ENCODE results near the gene SLC25A26.
"Not testable (repeated sequence)": the region's sequence is repeated elsewhere in the genome, so short reads cannot be mapped to it uniquely, and the experiment has no call there.

Gene SLC25A26

DNA sequence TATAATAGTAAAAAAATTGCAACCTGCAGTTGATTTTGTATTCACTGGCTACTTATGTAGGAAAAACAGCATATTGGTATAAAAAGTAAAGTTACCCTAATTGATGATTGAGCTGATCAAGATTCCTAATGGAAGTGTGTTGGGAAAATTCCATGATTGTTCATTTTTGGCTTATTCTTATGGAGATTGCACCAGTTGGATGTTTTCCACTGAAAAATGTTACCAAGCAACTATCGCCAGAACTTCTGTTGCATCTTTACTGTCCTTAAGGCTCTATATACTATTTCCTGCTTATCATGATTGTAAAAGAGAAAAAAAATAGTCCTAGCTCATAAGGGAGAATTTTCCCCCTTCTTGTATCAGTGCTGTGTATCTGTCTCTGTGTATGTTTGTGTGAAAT lies 48.6 kb downstream of the SLC25A26 start:
- no peak for DNase-seq (ENCODE audit: low read depth in 3 of 3)

DNA sequence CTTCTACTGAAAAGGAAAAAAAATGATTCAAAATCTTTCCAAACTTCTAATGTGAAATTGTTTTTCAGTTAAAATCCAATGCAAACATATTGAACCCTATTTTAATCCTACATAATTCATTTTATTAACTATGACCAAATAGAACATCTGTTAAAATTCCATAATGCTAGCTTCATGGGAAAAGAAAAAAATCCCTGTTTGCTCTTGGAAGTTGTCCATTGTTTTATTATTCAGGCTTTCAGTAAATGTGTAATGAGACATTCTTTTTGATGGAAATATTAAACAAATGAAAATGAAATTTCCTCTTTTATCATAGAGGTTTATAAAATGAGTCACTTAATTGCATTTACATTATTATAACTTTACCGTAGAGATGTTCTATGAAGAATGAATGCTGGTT lies 49.5 kb downstream of the SLC25A26 start:
- DNase-seq (ENCODE audit: low read depth in 3 of 3): no peak

DNA sequence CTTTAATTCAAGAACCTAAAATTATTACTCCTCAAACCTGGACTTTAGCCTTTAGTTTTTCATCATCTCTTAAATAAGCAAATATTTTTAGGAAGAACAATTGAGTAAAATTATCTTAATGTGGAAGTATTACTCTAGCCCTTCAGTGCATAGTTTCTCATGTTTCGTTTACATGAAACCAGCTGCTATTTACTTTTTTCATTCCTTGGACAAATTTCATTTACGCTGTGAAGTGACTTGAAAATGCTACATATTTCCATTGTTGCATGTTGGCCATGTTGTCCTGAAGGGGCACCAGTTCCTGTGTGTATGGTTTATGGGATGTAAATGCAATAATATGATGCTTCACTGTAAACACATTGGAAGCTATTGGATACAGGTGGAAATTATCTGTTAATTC lies 49.9 kb downstream of the SLC25A26 start:
- DNase-seq (ENCODE audit: low read depth in 3 of 3): no peak

DNA sequence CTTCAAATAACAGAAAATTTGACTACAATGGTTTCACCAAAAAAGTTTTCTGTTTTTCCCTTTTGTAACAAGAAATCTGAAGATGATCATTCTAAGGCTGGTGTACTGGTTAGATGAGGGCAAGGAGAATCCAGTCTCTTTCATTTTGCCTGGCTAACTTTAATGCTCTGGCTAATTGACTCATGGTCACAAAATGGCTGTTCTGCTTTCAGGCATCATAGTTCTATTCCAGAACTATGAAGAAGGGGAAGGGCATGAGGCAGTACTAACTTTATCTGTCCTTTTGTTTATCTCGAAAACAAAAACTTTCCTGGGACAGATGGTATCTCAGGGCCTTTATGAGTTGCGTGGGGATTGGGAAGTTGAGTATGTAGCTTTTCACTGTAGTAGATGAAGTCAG lies 50.4 kb downstream of the SLC25A26 start:
- DNase-seq (ENCODE audit: low read depth in 3 of 3): no peak

DNA sequence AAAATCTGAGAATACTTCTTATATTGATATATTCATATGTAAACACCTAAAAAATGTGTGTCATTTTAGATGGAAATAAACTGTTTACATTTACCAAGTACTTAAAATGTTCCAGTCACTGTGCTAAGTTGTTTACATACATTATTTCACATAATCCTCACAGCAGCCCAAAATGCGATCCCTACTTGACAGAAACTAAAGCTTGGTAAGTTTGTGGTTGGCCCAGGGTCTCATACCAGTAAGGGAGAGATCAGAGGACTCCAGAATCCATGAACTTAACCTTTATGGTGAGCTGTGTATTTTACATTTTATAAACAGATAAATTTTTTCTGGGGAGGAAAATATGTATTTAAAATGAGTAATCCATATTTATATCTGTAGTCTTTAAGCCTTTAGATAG lies 51.2 kb downstream of the SLC25A26 start:
- no peak for DNase-seq (ENCODE audit: low read depth in 3 of 3)

DNA sequence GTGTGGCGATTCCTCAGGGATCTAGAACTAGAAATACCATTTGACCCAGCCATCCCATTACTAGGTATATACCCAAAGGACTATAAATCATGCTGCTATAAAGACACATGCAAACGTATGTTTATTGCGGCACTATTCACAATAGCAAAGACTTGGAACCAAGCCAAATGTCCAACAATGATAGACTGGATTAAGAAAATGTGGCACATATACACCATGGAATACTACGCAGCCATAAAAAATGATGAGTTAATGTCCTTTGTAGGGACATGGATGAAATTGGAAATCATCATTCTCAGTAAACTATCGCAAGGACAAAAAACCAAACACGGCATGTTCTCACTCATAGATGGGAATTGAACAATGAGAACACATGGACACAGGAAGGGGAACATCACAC lies 54.0 kb downstream of the SLC25A26 start:
- not testable (repeated sequence) for DNase-seq (ENCODE audit: low read depth in 3 of 3)

DNA sequence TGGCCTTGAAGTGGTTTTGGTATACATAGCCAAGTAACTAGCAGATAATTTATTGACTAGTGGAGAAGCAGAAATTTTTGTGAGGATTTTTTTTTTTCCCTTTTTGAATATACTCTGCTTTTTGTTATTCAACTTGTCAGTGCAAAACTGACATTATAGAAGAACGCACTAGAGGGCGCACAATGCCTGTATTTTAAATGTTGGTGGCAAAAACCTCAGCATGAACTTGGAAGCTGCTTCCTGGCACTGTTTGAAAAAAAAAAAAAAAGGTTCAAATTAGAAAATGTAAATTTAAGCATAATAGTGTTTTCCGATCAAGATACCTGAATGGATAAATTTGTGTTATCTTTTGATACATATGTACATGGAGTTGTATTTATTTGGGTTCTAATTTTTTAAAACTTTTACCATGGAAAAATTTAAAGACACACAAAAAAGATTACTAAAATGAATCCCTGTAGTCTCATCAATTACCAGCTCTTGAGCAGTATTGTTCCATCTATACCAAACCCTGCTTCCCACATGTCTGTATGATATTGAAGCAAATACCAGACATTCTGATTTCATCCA lies 56.0 kb downstream of the SLC25A26 start:
- peak; percentile 18 to 50 (median 39) for DNase-seq (ENCODE audit: low read depth in 3 of 3)

DNA sequence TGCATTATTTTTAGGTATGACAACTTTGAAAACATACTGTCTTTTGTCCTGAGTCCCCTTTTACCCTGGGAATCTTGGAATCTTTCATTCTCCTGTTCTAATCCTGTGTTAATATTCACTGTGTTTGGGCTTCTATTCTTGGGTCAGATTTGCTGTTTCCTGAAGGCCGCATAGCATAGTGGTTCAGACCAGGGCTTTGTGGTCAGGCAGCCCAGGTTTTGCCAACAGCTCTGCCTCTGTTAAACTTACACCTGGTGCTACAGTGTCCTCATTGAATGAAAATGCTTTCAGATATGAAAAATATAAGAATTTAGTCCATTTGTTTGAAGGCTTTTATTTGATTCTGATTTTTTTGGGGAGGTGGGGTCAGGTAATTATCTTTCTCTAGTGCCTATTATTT lies 58.4 kb downstream of the SLC25A26 start:
- no peak for DNase-seq (ENCODE audit: low read depth in 3 of 3)

DNA sequence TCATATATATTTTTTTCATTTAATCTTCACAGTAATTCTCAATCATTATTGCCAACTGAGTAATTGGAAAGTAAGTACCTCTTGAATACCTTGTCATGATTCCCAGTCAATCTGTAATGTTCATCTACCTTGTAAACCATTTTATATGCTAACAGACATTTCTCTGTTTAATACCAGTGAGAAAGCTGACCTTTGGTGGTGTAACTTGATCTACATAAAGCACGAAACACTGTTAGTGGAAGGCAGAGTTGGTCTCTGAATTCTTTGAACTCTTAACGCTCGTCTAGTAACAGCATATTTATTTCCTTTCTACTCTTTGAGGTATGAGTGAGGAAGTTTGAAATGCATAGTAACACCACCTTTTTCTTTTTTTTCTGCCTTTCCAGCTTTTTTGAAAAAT lies 59.5 kb downstream of the SLC25A26 start:
- DNase-seq (ENCODE audit: low read depth in 3 of 3): no peak

DNA sequence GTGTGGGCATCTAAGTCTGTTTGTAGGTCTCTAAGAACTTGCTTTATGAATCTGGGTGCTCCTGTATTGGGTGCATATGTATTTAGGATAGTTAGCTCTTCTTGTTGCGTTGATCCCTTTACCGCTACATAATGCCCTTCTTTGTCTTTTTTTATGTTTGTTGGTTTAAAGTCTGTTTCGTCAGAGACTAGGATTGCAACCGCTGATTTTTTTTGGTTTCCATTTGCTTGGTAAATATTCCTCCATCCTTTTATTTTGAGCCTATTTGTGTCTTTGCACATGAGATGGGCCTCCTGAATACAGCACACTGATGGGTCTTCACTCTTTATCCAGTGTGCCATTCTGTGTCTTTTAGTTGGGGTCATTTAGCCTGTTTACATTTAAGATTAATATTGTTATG lies 71.1 kb downstream of the SLC25A26 start:
- DNase-seq (ENCODE audit: low read depth in 3 of 3): not testable (repeated sequence)

DNA sequence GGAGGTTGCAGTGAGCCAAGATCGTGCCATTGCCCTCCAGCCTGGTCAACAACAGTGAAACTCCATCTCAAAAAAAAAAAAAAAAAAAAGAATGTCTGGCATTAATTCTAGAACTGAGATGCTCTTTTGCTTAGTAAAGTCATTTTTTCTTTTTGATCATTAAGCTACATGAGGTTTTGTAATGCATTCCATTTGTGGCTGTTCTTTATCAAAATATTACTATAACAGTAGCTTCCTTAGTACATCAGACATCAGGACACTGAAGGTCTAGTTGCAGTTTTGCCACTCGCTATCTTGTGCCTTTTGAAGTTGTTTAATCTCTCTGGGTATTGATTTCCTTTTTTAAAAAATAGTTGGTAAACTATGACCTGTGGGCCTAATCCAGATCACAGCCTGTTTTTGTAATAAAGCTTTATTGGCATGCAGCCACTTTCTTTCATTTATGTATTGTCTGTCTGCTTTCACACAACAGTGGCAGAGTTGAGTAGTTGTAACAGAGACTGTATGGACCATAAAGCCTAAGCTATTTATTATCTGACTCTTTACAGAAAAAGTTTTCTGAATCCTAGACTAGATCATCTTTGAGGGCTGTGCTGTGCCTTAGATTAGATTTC lies 76.6 kb downstream of the SLC25A26 start:
- DNase-seq (ENCODE audit: low read depth in 3 of 3): no peak

DNA sequence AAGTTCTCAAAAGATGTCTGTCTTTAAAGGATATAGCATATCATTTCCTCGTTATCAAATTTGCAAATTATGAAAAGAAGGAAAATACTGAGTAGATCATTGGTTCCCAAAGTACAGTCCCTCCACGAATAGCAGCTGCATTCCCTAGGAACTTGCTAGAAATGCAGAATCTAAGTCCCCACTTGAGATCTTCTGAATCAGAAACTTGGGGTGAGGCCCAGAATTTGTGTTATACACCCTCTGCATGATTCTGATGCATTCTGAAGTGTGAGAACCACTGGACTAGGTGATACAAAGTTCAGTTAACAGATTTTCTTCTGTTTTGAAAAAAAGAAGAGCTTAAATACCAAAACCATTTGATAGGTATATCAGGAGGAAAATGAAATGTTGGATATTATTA lies 77.1 kb downstream of the SLC25A26 start:
- no peak for DNase-seq (ENCODE audit: low read depth in 3 of 3)

DNA sequence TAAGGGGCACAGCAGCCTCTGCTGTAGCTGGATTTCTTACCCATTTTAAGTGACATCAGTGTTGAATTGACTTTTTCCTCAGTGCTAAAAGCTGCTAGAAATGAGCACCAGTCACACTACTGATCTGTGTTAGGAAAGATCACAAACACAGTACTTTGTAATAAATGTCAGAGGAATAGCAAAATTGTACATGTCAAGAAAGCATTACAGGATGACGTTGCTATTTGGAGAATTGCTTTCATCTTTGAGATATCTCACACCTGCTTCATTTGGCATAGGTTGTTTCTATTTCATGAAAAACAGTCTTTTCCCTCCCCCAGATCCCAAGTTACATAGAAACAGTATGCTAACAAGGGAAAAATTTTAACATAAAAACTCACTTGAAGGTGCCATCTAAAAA lies 77.8 kb downstream of the SLC25A26 start:
- no peak for DNase-seq (ENCODE audit: low read depth in 3 of 3)

DNA sequence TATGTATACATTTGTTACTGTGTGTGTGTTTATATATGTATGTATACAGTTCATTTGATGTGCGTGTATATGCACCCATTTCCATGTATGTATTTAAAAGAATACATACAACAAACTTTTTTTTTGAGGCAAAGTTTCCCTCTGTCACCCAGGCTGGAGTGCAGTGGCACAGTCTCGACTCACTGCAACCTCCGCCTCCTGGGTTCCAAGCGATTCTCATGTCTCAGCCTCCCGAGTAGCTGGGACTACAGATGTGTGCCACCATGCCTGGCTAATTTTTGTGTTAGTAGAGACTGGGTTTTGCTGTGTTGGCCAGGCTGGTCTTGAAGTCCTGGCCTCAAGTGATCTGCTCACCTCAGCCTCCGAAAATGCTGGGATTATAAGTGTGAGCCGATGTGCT lies 78.3 kb downstream of the SLC25A26 start:
- not testable (repeated sequence) for DNase-seq (ENCODE audit: low read depth in 3 of 3)

DNA sequence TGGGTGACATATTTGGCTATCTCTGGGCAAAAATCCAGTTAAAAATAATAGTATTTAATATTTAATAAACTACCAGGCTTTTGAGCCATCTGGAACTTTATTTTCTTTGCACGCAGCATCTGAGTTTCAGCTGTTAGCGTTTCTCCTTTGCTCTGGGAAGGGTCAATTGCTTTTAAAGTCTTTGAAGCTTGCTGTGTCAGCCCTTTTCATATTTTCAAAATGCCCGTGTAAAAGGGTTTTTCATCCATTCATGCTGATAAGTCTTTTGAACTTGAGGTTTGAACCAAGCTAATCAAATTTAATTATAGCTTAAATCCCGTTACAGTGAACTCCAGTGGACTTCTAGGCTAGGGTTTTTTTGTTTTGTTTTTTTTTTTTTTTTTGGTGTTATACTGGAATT lies 79.1 kb downstream of the SLC25A26 start:
- DNase-seq (ENCODE audit: low read depth in 3 of 3): no peak

DNA sequence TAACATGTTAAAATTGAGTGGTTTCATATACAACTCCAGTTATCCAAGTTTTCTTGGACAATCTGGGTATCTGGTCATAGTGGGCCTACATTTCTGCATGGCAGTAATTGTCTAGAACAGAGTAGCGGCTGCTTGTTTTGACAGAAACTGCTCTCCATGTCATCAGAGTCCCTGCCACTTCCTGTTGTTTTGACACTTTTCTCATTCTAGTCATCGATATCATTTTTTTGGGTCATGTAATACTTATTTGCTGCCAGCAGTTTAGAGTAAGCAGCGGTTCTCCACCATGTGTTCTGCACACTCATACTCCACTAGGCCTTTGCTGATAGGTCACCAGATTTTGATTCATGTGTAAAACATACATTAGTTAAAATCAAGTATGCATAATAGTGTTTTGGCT lies 81.5 kb downstream of the SLC25A26 start:
- DNase-seq (ENCODE audit: low read depth in 3 of 3): peak in 1 of 3 experiments; percentile 22

DNA sequence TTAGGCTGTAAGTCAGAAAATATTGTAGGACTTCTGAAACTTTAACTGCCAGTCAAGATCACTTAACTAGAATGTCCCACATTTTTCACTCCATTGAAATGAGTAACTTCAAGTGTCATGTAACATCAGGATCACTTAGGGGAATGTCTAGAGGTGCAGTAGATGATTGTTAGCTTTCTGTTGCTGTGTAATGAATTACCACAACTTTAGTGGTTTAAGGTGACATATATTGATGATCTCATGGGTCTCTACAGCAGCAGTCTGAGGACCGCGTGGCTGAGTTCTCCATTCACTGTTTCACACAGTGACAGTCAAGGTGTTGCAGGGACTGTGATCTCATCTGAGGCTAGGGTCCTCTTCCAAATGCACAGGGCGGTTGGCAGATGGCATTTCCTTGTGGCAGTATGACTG lies 82.7 kb downstream of the SLC25A26 start:
- peak in 1 of 3 experiments; percentile 24 for DNase-seq (ENCODE audit: low read depth in 3 of 3)

DNA sequence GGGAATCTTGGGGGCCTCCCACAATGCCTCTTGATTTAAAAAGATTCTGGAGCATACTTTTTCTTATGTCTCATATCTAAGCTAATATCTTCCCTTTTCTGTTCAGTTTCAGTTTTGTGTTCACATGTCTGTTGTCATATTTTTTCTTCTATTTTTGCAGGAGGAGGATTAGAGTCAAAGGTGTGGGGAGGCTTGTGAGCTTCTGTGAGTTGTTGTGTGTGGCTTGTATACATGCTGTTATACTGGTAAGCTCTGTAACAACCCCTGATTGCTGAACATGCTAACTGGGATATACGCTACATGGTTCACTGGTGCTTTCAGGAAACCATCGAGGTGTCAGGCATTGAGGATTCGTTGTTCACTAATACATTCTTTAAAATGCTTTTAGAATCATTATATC lies 83.5 kb downstream of the SLC25A26 start:
- DNase-seq (ENCODE audit: low read depth in 3 of 3): no peak

DNA sequence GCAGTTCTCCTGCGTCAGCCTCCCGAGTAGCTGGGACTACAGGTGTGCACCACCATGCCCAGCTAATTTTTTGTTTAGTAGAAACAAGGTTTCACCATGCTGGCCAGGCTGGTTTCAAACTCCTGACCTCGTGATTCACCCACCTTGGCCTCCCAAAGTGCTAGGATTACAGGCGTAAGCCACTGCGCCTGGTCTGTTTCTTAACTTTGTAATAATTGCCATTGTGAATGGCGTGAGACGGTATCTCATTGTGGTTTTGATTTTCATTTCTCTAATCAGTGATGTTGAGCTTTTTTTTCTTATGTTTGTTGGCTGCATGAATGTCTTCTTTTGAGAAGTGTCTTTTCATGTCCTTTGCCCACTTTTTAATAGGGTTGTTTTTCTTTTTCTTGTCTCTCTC lies 85.3 kb downstream of the SLC25A26 start:
- DNase-seq (ENCODE audit: low read depth in 3 of 3): not testable (repeated sequence)

DNA sequence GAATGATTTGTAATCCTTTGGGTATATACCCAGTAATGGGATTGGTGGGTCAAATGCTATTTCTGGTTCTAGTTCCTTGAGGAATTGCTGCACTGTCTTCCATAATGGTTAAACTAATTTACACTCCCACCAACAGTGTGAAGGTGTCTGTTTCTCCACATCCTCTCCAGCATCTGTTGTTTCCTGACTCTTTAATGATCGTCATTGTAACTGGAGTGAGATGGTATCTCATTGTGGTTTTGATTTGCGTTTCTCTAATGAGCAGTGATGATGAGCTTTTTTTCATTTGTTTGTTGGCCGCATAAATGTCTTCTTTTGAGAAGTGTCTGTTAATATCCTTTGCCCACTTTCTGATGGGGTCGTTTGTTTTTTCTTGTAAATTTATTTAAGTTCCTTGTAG lies 86.2 kb downstream of the SLC25A26 start:
- DNase-seq (ENCODE audit: low read depth in 3 of 3): not testable (repeated sequence)

DNA sequence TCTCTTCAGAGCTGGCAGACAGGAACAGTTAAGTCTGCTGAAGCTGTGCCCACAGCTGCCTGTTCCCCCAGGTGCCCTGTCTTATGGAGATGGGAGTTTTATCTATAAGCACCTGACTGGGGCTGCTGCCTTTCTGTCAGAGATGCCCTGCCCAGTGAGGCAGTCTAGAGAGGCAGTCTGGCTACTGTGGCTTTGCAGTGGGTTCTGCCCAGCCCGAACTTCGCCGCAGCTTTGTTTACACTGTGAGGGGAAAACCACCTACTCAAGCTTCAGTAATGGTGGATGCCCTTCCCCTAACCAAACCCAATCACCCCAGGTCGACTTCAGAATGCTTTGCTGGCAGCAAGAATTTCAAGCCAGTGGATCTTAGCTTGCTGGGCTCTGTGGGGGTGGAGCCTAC lies 91.2 kb downstream of the SLC25A26 start:
- no peak for DNase-seq (ENCODE audit: low read depth in 3 of 3)

DNA sequence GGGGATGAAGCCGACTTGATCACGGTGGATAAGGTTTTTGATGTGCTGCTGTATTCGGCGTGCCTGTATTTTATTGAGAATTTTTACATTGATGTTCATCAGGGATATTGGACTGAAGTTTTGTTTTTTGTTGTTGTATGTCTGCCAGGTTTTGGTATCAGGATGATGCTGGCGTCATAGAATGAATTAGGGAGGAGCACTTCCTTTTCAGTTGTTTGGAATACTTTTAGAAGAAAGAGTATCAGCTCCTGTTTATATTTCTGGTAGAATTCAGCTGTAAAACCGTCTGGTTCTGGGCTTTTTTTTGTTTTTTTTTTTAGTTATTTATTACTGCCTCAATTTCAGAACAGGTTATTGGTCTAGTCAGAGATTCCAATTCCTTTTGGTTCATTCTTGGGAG lies 93.7 kb downstream of the SLC25A26 start:
- DNase-seq (ENCODE audit: low read depth in 3 of 3): no peak

DNA sequence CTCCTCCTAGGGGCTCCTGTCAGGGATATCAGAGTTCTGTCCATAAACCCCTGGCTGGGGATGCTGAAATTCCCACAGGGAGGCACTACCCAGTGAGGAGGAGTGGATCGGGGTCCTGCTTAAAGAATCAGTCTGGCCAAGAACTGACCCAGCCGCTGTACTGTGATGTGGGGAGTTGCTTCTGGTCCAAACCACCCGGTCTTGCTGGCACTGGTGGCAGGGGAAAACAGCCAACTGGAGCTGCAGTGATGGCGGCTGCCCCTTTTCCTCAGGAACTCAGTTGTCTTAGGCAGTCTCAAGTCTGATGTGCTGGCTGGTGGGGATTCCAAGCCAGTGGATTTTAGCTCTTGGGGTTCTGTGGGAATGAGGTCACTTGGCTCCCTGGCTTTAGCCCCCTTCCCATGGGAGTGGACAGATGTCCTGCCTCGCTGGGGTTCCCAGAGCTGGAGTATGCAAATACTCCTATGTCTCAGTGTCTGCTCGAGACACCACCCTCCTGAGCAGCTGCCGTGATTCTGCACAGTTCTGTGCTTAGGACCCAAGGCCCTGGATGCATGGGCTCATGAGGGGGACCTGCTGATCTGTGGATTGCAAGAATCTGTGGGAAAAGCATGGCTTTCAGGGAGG lies 97.1 kb downstream of the SLC25A26 start:
- DNase-seq (ENCODE audit: low read depth in 3 of 3): no peak

DNA sequence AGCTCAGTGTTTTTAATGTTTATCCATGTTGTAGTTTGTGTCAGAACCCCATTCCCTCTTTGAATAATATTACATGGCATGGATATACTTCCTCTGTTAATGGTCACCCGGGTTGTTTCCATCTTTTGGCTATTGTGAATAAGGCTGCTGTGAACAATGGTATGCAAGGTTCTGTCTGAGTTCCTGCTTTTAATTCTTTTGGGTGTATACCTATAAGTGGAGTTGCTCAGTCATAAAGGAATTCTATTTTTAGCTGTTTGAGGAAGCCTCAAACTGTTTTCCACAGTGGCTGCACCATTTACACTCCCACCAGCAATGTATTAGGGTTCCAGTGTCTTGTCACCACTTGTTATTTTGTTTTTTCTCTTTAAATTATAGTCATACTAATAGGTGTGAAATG lies 99.6 kb downstream of the SLC25A26 start:
- no peak for DNase-seq (ENCODE audit: low read depth in 3 of 3)
